HG03457 (cell line): ENCODE data around the gene CA11.

ENCODE experiments used
- ATAC-seq: cut with Tn5 transposase; IDR thresholded peaks from one replicate; pipeline ENCODE4 v1.9.1; 2021; ENCODE audit warnings: moderate number of reproducible peaks; ENCODE audit not compliant: unreplicated experiment

The CA11 gene

GRCh38 chr19:48614436-48615230, 31.4 kb downstream of the CA11 start, which contains the start of gene FAM83E:
Gene FAM83E, minus strand, starts transcription at chr19:48615076. Its CDS starts 1,704 bp downstream, at chr19:48613372.
- ATAC-seq, result no peak

GRCh38 chr19:48613852-48614435, 32.0 kb downstream of the CA11 start:
- ATAC-seq, result no peak

- ATAC-seq, result no peak
Observed at GRCh38 chr19:48613024-48613851, 32.7 kb downstream of the CA11 start.

GRCh38 chr19:48611872-48612271, 34.1 kb downstream of the CA11 start:
- no peak for ATAC-seq

- no peak for ATAC-seq
Observed at GRCh38 chr19:48609571-48610108, 36.3 kb downstream of the CA11 start.

- ATAC-seq, result no peak
Observed at GRCh38 chr19:48608798-48609263, 37.2 kb downstream of the CA11 start.

- no peak for ATAC-seq
Observed at GRCh38 chr19:48607359-48607755, 38.6 kb downstream of the CA11 start.

- ATAC-seq, result no peak
Observed at GRCh38 chr19:48606463-48607358, 39.3 kb downstream of the CA11 start, which contains the start of gene SPACA4. Gene SPACA4, plus strand, starts transcription at chr19:48606742. Its CDS starts 237 bp downstream, at chr19:48606979.

- no peak for ATAC-seq
Observed at GRCh38 chr19:48603850-48604249, 42.1 kb downstream of the CA11 start.

- ATAC-seq, result no peak
Observed at GRCh38 chr19:48603449-48603848, 42.5 kb downstream of the CA11 start.

- ATAC-seq, result no peak
Observed at GRCh38 chr19:48603001-48603400, 43.0 kb downstream of the CA11 start.

- ATAC-seq, result no peak
Observed at GRCh38 chr19:48600679-48601417, 45.1 kb downstream of the CA11 start.

- no peak for ATAC-seq
Observed at GRCh38 chr19:48598996-48599700, 46.8 kb downstream of the CA11 start.

GRCh38 chr19:48596679-48597465, 49.1 kb downstream of the CA11 start:
- no peak for ATAC-seq

GRCh38 chr19:48596237-48596636, 49.8 kb downstream of the CA11 start:
- no peak for ATAC-seq

- ATAC-seq, result no peak
Observed at GRCh38 chr19:48595833-48596232, 50.2 kb downstream of the CA11 start.

GRCh38 chr19:48595171-48595570, 50.8 kb downstream of the CA11 start:
- ATAC-seq, result no peak

- no peak for ATAC-seq
Observed at GRCh38 chr19:48591021-48591420, 55.0 kb downstream of the CA11 start.
